ENCODE data around the gene UGT3A1.

DNA sequence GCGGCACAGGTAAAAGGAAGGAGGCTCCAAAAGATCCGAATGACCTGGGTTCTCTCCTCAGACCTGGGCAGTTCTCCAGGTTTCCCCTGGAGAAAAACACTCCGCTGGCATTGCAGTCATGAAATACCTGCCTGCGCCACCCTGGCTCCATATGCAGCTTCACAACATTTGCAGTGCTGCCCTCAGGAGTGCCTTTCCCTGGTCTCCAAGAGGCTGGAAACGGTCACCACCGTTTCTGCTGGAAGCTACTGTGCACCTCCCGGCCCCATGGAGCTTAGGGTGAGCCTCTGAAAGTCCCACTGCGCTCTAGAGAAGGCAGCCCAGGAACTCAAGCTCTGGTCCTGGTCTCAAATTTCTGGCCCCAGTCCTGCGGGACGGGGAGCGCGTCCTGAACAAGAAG lies 670 bp downstream of the UGT3A1 start:
- no peak for TF ChIP-seq ZNF532 (CRISPR knock-in tag; IDR thresholded peaks at IDR 0.05; ENCODE audit: borderline replicate concordance)
- no peak for TF ChIP-seq GTF2I (CRISPR knock-in tag; conservative IDR thresholded peaks at IDR 0.05)
- TF ChIP-seq SMAD3 (CRISPR knock-in tag; IDR thresholded peaks at IDR 0.05; ENCODE audit: borderline replicate concordance), result no peak
- no peak for TF ChIP-seq NFYB (CRISPR knock-in tag; conservative IDR thresholded peaks at IDR 0.05; ENCODE audit: low read depth)
- TF ChIP-seq, protein P1, sequence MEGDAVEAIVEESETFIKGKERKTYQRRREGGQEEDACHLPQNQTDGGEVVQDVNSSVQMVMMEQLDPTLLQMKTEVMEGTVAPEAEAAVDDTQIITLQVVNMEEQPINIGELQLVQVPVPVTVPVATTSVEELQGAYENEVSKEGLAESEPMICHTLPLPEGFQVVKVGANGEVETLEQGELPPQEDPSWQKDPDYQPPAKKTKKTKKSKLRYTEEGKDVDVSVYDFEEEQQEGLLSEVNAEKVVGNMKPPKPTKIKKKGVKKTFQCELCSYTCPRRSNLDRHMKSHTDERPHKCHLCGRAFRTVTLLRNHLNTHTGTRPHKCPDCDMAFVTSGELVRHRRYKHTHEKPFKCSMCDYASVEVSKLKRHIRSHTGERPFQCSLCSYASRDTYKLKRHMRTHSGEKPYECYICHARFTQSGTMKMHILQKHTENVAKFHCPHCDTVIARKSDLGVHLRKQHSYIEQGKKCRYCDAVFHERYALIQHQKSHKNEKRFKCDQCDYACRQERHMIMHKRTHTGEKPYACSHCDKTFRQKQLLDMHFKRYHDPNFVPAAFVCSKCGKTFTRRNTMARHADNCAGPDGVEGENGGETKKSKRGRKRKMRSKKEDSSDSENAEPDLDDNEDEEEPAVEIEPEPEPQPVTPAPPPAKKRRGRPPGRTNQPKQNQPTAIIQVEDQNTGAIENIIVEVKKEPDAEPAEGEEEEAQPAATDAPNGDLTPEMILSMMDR (IDR thresholded peaks at IDR 0.05), result no peak
- TF ChIP-seq, protein P2, sequence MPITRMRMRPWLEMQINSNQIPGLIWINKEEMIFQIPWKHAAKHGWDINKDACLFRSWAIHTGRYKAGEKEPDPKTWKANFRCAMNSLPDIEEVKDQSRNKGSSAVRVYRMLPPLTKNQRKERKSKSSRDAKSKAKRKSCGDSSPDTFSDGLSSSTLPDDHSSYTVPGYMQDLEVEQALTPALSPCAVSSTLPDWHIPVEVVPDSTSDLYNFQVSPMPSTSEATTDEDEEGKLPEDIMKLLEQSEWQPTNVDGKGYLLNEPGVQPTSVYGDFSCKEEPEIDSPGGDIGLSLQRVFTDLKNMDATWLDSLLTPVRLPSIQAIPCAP (CRISPR knock-in tag; IDR thresholded peaks at IDR 0.05), result no peak
- TF ChIP-seq ARID4B (CRISPR knock-in tag; IDR thresholded peaks at IDR 0.05; ENCODE audit: borderline replicate concordance), result no peak
- no peak for TF ChIP-seq TCF7 (CRISPR knock-in tag; IDR thresholded peaks at IDR 0.05; ENCODE audit: low read depth)
- no peak for TF ChIP-seq CREM (CRISPR knock-in tag; IDR thresholded peaks at IDR 0.05)
- no peak for TF ChIP-seq PRRX2 (CRISPR knock-in tag; IDR thresholded peaks at IDR 0.05)
- TF ChIP-seq TEAD4 (CRISPR knock-in tag; IDR thresholded peaks at IDR 0.05), result no peak
- no peak for TF ChIP-seq E2F5 (CRISPR knock-in tag; IDR thresholded peaks at IDR 0.05)
- TF ChIP-seq JUN (CRISPR knock-in tag; IDR thresholded peaks at IDR 0.05), result no peak

Measured in WTC11 (cell line).